NCI-H510A treated with DMSO at 0.1 percent for 48 hours (cell line): ENCODE data around the gene ASIC2.
"Not testable (repeated sequence)": the region's sequence is repeated elsewhere in the genome, so short reads cannot be mapped to it uniquely, and the experiment has no call there.

Experiments
- DNase-seq: peaks from one replicate; lab custom pipeline; 2025; lab: John Stamatoyannopoulos, UW

Gene ASIC2

GRCh38 chr17:33019161-33019890 is 273.8 kb downstream of the ASIC2 start:
- DNase-seq, result no peak

- DNase-seq, result no peak
These were observed 275.7 kb downstream of the ASIC2 start for GRCh38 chr17:33017366-33017765.

GRCh38 chr17:33016920-33017319 is 276.2 kb downstream of the ASIC2 start:
- no peak for DNase-seq

DNA sequence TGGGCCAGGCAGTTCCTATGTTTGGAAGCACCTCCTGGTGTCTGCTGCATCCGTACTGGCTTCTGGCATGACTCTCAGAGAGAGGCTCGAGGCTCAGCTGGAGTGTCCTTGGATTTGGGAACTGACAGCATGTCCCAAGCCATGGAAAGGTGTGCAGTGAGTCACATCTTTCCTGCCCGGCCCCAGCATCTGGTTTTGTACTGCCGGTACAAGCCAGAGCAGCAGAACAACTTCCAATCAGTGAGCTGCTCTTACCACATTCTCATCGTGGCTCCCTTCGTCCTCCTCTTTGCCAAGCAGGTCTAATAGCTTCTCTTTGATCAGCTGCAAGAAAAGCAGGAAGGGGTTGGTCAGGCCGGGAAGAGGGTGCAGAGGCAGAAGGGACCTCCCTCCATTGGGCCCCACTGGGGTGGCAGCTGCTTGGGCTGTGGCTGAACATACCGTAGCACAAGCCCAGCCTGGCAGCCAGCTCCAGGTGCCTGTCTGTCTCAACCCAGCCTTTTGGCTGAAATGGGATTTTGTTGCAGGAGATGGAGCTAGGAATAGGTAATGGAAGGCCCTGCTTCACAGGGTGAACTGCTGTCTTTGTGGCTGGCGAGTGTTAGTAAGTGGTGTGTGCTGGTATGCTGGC is 277.3 kb downstream of the ASIC2 start:
- no peak for DNase-seq

- no peak for DNase-seq
These were observed 278.3 kb downstream of the ASIC2 start for GRCh38 chr17:33014751-33015150.

DNA sequence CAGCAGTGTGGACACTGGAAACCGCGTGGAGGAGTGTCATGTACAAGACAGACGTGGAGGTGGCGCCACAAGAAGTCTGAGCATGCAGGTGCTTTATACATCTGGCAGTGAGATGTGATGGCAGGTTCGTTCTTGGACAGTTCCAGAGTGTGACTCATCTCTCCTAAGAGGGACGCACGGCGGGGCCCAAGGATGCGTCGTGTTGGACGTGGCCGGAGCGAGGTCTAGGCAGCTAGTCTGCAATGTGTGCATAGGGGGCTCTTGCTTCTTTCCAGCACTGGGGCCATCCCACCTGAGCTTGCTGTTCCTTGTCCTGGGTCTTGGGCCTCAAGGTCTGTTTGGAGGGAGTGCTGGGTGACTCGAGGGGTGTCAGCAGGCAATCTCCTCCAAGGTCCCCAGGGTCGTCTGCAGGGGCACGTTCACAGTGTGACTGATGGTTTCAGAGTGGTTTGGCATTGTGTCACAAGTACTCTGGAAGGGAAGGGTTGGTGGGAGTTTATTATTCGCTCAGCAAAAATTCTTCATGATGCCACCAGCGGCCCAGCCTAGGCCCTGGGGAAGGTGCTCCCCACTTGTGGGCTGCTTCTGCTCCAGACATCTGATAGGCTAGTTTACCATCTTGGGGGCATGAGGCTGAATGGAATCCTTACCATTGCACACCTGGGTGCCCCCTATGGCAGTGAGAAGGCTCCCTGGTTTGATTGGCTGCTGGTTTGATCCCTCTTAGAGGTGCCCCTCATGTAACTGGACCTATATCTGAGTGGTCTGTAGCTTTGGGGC is 279.3 kb downstream of the ASIC2 start:
- no peak for DNase-seq

- DNase-seq, result no peak
These were observed 280.5 kb downstream of the ASIC2 start for GRCh38 chr17:33012522-33013033.

GRCh38 chr17:33009636-33010035 is 283.5 kb downstream of the ASIC2 start:
- DNase-seq, result no peak

DNA sequence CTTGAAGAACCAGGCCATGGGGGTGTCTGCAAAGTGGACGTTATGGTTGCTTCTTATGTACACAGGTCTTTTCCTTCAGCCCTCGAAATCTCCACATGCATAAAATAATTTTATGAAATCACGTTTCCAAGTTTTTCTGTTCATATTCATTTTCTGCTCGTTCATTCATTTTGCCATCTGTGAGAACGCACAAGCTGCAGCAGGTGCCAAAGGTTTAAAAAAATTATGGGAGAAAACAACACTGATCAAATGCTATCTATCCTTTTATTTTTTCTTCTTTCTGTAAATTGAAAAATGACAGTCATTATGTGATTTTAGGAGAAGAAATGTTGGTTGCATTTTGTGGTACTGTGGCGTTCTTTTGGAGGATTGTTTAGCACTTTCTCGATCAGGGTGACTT is 285.9 kb downstream of the ASIC2 start:
- no peak for DNase-seq

DNA sequence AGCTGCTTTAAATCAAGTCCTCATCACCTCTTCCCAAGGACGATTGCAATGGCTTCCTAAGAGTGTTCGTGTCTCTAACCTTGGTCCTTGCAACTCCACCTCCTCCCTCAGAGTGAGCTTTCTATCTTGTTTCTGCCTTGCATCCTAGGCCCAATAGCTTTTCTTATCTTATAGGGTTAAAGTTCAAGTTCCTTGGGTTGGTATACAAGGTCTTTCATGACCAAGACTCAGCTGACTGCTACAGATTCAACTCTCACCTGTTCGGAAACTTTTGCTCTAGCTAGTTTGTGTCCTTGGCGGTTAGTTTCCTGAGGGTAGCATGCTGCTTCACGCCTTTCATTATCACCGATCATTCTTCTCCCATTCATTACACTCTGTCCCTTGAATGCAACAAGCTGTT is 290.8 kb downstream of the ASIC2 start:
- no peak for DNase-seq

- no peak for DNase-seq
These were observed 294.2 kb downstream of the ASIC2 start for GRCh38 chr17:32998887-32999228.

GRCh38 chr17:32998111-32998886 is 294.8 kb downstream of the ASIC2 start:
- DNase-seq, result peak; percentile 43

GRCh38 chr17:32995416-32996045 is 297.6 kb downstream of the ASIC2 start:
- DNase-seq, result no peak

DNA sequence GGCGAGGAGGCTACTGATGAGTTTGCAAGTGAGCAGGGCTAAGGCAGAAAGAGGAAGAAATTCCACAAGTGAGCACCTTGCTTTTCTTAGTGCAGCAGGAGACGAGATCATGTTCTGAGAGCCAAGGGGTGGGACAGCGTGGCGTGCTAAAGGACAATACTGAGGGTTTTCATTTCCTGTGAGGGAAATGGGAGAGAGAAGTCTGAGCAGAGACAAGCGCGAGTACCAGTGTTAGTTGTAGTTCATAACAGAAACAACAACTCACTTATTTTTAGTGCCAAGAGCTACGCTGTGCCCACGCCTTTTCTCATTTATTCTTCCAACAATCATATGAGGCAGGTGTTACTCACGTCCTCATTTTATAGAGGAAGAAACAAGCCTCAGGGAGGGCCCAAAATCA is 299.1 kb downstream of the ASIC2 start:
- no peak for DNase-seq

GRCh38 chr17:32992321-32993033 is 300.6 kb downstream of the ASIC2 start:
- no peak for DNase-seq

DNA sequence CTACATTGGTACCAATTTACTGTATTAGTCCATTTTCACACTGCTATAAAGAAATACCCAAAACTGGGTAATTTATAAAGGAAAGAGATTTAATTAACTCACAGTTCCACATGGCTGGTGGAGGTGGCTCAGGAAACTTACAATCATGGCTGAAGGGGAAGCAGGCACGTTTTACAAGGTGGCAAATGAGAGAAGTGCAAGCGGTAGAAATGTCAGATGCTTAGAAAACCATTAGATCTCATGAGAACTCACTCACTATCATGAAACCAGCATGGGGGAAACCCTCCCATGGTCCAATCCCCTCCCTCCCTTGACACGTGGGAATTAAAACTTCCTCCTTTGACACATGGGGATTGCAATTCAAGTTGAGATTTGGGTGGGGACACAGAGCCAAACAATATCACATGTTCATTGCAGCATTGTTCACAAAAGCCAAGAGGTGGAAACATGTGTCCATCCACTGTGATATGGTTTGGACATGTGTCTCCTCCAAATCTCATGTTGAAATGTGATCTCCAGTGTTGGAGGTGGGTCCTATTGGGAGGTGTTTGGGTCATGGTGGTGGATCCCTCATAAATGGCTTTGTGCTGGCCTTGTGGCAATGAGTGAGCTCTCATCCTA is 304.5 kb downstream of the ASIC2 start:
- no peak for DNase-seq

- not testable (repeated sequence) for DNase-seq
These were observed 305.2 kb downstream of the ASIC2 start for GRCh38 chr17:32987868-32988267.

DNA sequence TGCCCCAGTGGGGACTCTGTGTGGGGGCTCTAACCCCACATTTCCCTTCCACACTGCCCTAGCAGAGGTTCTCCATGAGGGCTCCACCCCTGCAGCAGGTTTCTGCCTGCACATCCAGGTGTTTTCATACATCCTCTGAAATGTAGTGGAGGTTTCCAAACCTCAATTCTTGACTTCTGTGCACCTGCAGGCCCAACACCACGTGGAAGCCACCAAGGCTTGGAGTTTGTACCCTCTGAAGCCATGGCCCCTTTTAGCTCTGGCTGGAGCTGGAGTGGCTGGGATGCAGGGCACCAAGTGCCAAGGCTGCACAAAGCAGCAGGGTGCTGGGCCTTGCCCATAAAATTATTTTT is 305.7 kb downstream of the ASIC2 start:
- not testable (repeated sequence) for DNase-seq

DNA sequence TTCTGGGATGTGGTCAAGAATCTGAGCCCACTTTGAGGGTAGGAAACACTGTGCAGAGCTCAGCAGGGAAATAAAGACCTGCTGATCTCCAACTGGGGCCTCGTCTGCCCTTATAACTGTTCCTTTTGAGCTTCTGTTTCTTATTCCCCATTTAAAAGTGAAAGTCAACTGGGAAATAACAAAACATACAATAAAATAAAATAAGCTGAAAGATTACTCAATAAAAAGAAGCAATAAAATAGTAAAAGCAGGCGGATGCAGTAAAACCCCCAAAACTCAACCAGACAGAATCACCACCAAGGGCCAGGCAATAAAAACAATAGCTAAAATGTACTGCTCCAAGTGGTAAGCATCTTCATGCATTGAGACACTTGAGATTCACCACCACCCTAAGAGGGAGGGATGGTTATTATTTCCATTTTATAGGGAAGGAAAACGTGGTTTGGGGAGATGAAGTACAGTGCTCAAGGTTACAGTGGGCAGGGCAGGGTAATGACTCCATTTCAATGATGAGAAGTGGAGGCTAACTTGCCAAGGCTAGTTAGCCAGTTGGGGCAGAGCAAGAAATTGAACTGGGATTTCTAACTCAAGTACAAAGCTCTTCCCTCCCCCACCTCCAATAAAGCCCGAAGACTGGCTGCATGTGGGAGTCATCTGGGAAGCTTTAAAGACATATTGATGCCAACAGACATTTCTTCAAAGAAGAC is 307.9 kb downstream of the ASIC2 start:
- DNase-seq, result no peak

- not testable (repeated sequence) for DNase-seq
These were observed 311.5 kb downstream of the ASIC2 start for GRCh38 chr17:32981611-32982010.
